Transverse colon (tissue), 4 donors: Measurements from ENCODE around the gene RPTOR.

ENCODE experiments used
- CTCF ChIP-seq, 5 experiments: fragments of 200-600 bp in 3 of 5; fragments of 450-650 bp in 2 of 5; sonication (generic) in 3 of 5; IDR thresholded peaks; 1 replicate in 2 of 5; 2 replicates in 3 of 5; pipeline ENCODE4 v1.5.1; 2016 to 2017; ENCODE audit warnings: antibody characterized with exemption in 5 of 5, inconsistent platforms in 3 of 5, mild to moderate bottlenecking in 2 of 5, moderate library complexity in 1 of 5
- POLR2A ChIP-seq: fragments of 450-650 bp; IDR thresholded peaks from one replicate; pipeline ENCODE4 v1.6.1; 2016; ENCODE audit warnings: antibody characterized with exemption, mild to moderate bottlenecking, moderate library complexity
- POLR2AphosphoS5 ChIP-seq, 3 donors: sonication (generic); formaldehyde crosslinking; IDR thresholded peaks; one replicate each; pipeline ENCODE4 v1.6.1; 2016; ENCODE audit warnings: antibody characterized with exemption in 3 of 3

GRCh38 chr17:80591788-80592187 is 47.1 kb downstream of the RPTOR start:
- TF ChIP-seq CTCF (IDR thresholded peaks at IDR 0.05) (no peak), POLR2AphosphoS5 (IDR thresholded peaks at IDR 0.05) (no peak), POLR2A (no peak)
